ENCODE data around the gene RNF31.
A peak's percentile ranks its signal among the peaks of the same experiment; 100 is the strongest.

RNF31 gene

DNA sequence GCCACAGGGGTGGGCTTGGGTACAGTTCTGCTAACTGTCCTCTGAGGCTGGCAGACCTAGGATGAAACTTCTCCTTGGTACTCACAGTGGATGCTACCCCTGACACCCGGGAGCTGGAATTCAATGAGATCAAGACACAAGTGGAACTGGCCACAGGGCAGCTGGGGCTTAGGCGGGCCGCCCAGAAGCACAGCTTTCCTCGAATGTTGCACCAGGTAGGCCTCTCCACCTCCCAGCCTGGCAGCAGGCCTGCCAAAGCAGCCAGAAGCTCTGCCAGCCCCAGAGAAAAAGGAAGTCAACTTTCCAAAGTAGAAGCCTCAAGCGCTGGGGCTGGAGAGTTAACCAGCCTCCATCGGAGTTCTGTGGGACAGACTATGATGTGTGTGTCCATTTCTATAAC lies 30.1 kb upstream of the RNF31 start:
- no peak for DNase-seq

- DNase-seq, result no peak
Measured at GRCh38 chr14:24119691-24120090, 27.6 kb upstream of the RNF31 start.

DNA sequence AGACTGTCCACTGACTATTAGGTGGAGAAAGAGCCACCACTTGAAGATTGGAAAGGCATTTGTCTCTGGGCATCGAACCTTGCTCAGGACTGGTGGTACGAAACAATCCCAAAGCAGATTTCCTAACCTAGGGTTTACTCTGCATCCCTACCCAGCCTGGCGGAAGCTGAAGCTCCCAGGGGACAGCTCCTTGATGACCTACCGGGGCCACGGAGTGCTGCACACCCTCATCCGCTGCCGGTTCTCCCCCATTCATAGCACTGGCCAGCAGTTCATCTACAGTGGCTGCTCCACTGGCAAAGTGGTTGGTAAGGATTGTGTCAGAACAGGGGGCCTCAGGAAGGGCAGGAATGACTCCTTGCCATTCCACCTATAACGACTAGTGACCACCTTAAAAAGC lies 26.1 kb upstream of the RNF31 start:
- DNase-seq, result no peak

GRCh38 chr14:24122416-24122815 lies 24.9 kb upstream of the RNF31 start:
- DNase-seq, result no peak

GRCh38 chr14:24122898-24123297 lies 24.4 kb upstream of the RNF31 start:
- DNase-seq, result no peak

DNA sequence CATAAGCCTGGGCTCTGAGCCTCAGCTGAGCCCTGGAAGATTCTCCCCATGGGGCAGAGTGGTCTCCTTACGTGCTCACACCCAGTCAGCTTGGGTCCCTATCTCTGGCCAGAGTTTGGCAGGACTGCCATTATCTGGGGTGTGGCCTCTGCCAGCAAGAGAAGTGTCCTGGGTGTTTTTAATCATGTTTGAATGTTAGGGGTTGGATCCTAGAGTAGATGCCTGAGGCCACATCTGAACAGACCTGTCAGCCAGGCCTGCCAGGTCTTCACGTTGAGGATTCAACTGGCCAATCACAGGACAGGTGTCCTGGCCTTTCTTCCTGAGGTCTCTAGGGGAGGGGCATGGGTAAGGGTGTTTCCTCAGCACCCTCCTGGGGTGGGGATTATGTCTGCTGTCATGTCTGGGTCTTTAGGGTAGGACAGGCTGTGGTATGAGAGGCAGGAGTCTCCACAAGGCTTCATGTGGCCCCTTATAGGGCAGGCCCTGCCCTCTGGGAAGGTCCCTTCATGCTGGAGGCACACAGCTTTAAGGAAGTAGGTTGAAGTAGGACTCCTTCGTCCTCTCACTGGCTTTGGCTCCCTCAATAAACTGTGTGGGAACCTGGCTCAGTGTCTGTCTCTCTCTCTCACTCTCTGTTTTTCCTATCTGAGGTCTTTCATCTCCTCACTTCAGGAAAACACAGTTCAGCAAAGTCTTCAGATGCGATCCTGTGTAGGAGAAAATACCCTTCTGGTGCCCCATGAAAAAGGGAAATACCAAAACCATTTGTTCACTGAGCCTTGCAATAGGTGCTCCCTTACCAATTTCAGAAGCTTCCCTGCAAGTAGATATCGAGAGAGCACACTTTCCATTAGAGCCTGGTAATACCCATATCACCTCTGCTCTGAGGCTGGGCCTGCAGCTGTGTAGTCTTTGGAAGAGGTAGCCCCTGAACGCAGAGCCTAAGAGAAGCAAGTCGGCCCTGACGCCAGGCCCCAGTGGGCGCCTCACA lies 23.6 kb upstream of the RNF31 start:
- no peak for DNase-seq

- no peak for DNase-seq
Measured at GRCh38 chr14:24126939-24127338, 20.4 kb upstream of the RNF31 start.

- no peak for DNase-seq
Measured at GRCh38 chr14:24127673-24128072, 19.6 kb upstream of the RNF31 start.

GRCh38 chr14:24129410-24129998 lies 17.8 kb upstream of the RNF31 start:
- no peak for DNase-seq

- DNase-seq, result no peak
Measured at GRCh38 chr14:24130380-24130716, 16.9 kb upstream of the RNF31 start, which contains the start of gene FITM1. FITM1 (plus strand) TSS chr14:24130659; CDS start chr14:24131564, 905 bp downstream.

DNA sequence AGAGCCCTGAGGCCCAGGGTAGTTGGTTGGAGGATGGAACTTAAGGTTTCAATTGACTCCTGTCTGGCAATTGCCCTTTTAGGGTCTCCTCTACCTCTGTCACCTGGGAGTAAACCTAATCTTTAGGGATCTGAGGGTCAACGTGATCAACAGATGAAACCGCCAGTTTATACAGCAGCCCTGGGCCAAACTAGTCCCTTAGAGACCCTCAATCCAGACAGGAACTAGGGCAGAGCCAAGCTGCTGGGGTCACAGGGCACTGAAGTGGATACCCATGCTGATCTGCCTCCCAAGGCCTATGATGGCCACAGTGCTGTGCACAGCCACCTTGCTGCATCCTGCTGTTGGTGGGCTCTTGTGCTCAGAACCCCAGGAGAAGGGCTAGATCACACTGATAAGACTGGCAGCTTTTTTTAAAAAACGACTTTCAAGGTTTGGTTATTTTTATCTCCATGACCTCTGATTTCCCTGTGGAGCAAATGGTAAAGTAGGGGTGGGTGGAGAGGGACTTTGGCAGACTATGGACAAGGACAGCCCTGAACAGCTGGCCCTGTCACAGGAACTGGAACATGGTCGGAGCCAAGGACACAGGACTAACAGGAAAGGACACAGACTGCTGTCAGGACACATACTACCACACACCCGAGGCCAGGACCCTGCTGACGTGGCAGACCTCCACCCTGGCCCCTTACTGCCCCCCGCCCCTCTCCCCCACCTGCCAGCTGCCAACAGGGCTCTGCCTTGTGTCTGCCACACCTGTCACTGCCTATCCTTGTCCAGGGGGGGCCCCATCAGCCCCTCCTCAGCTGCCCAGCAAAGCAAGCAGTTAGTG lies 16.4 kb upstream of the RNF31 start:
- DNase-seq, result peak; percentile 31

GRCh38 chr14:24131549-24131966 lies 15.7 kb upstream of the RNF31 start:
- peak; percentile 57 for DNase-seq

GRCh38 chr14:24132061-24132685 lies 15.1 kb upstream of the RNF31 start:
- DNase-seq, result peak; percentile 73

GRCh38 chr14:24132976-24133375 lies 14.3 kb upstream of the RNF31 start:
- DNase-seq, result no peak

- no peak for DNase-seq
Measured at GRCh38 chr14:24133735-24134134, 13.6 kb upstream of the RNF31 start.

DNA sequence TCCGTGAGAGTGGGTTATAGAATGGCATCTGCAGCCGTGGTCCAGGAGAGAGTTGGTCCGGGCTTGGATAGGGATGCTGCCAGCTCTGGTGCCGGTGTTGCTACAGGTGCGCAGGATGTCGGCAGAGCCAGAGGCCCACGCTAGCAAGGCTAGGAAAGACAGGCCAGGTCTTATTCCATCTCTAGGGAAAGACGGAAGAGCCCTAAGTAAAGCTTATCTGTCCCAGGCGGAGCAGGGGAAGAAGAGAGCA lies 11.8 kb upstream of the RNF31 start:
- DNase-seq, result no peak

- peak; percentile 97 for DNase-seq
Measured at GRCh38 chr14:24135834-24136683, 11.2 kb upstream of the RNF31 start, which contains the start of gene PSME1. PSME1 (plus strand) TSS chr14:24136194; CDS start chr14:24136263, 69 bp downstream.

- DNase-seq, result no peak
Measured at GRCh38 chr14:24136684-24137528, 10.4 kb upstream of the RNF31 start.

DNA sequence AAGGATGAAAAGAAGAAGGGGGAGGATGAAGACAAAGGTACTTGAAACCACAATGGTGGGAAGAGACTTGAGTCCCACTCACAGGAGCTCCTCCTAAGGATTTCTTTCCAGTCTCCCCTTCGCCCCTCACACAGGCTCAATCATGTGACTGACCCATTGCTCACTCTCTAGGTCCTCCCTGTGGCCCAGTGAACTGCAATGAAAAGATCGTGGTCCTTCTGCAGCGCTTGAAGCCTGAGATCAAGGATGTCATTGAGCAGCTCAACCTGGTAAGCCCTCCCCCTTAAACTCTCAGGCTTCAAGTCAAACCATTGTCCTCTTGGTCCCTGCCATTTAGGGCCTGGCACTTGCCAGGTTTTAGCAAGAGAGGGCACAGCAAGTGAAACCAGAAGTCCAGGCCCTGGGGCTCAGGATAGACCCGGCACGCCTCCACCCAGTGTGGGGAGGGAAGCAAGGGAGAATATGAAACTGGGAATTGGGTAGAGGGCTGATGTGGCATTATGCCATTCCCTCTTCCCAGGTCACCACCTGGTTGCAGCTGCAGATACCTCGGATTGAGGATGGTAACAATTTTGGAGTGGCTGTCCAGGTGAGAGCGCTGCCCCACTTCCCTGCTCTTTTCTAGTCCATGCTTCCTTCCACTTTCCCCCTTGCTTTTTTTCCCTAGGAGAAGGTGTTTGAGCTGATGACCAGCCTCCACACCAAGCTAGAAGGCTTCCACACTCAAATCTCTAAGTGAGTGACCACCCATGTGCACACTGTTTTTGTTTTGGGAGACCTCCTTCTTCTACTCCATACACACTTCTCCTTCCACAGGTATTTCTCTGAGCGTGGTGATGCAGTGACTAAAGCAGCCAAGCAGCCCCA lies 9.5 kb upstream of the RNF31 start:
- no peak for DNase-seq

All from activated effector memory CD4-positive, alpha-beta T cell treated with anti-CD3 and anti-CD28 coated beads, Interleukin-2, amount 50 U/mL, for 16 hours (primary cell).